Neuronal stem cell (in vitro differentiated cells): ENCODE results near the gene PHKG1.

Experiments
- DNase-seq: peaks from one replicate; pipeline ENCODE4 v3.0.0-alpha.2; 2013; ENCODE audit warnings: low spot score
- H2AFZ ChIP-seq: one replicate; pipeline ENCODE4 v1.6.1; 2013; ENCODE audit warnings: mild to moderate bottlenecking, low read length, inconsistent platforms
- H2AK5ac ChIP-seq: 2 replicates; pipeline ENCODE4 v1.6.1; 2013; ENCODE audit warnings: low read depth, mild to moderate bottlenecking, inconsistent platforms, low read length, moderate library complexity, mixed read lengths
- H2BK120ac ChIP-seq: 2 replicates; pipeline ENCODE4 v1.6.1; 2013; ENCODE audit warnings: low read depth, mild to moderate bottlenecking, inconsistent platforms, low read length, moderate library complexity, mixed read lengths
- H2BK12ac ChIP-seq: one replicate; pipeline ENCODE4 v1.6.1; 2013; ENCODE audit warnings: low read length, inconsistent platforms
- H2BK15ac ChIP-seq: 2 replicates; pipeline ENCODE4 v1.6.1; 2013; ENCODE audit warnings: mild to moderate bottlenecking, low read length, inconsistent platforms, mixed read lengths
- H2BK5ac ChIP-seq: one replicate; pipeline ENCODE4 v1.6.1; 2013; ENCODE audit warnings: inconsistent platforms, mild to moderate bottlenecking, low read length, moderate library complexity
- H3K14ac ChIP-seq: one replicate; pipeline ENCODE4 v1.6.1; 2013; ENCODE audit warnings: low read length, inconsistent platforms
- H3K18ac ChIP-seq: 2 replicates; pipeline ENCODE4 v1.6.1; 2013; ENCODE audit warnings: low read length, inconsistent platforms
- H3K23ac ChIP-seq: 2 replicates; pipeline ENCODE4 v1.6.1; 2013; ENCODE audit warnings: low read depth, mild to moderate bottlenecking, mixed read lengths, low read length, inconsistent platforms; ENCODE audit not compliant: poor library complexity
- H3K27ac ChIP-seq: replicated peaks from 3 replicates; pipeline ENCODE4 v1.5.1; 2013; ENCODE audit warnings: low read length, inconsistent platforms
- H3K27me3 ChIP-seq, 3 experiments: 2 replicates each; pipeline ENCODE4 v1.6.1; 2013; ENCODE audit warnings: low read length in 3 of 3, mild to moderate bottlenecking in 2 of 3, inconsistent platforms in 1 of 3, low read depth in 1 of 3, mixed read lengths in 1 of 3, moderate library complexity in 1 of 3; ENCODE audit not compliant: control insufficient read depth in 3 of 3, insufficient read depth in 3 of 3
- H3K36me3 ChIP-seq, 2 donors: replicated peaks in 1 of 2; 2 replicates each; pipeline ENCODE4 v1.6.1; 2013; ENCODE audit warnings: low read length in 2 of 2; ENCODE audit not compliant: control insufficient read depth in 2 of 2, insufficient read depth in 2 of 2
- H3K4ac ChIP-seq: 2 replicates; pipeline ENCODE4 v1.6.1; 2013; ENCODE audit warnings: inconsistent platforms, mild to moderate bottlenecking, low read length, moderate library complexity
- H3K4me1 ChIP-seq, 2 donors: 1 replicate in 1 of 2; 2 replicates in 1 of 2; pipeline ENCODE4 v1.6.1; 2013; ENCODE audit warnings: low read length in 2 of 2, low read depth in 1 of 2; ENCODE audit not compliant: control insufficient read depth in 2 of 2, insufficient read depth in 1 of 2
- H3K4me2 ChIP-seq: one replicate; pipeline ENCODE4 v1.6.1; 2013; ENCODE audit warnings: mild to moderate bottlenecking, low read length, inconsistent platforms; ENCODE audit not compliant: insufficient read depth, poor library complexity, severe bottlenecking
- H3K4me3 ChIP-seq, 2 donors: 2 replicates each; pipeline ENCODE4 v1.5.1; 2013; ENCODE audit warnings: low read length in 2 of 2, mild to moderate bottlenecking in 2 of 2, inconsistent platforms in 1 of 2, moderate library complexity in 1 of 2
- H3K79me1 ChIP-seq: one replicate; pipeline ENCODE4 v1.6.1; 2013; ENCODE audit warnings: low read depth, mild to moderate bottlenecking, inconsistent platforms, low read length, moderate library complexity
- H3K9ac ChIP-seq: one replicate; pipeline ENCODE4 v1.6.1; 2013; ENCODE audit warnings: mild to moderate bottlenecking, low read depth, low read length, inconsistent platforms; ENCODE audit not compliant: poor library complexity
- H3K9me3 ChIP-seq, 2 donors: replicated peaks in 1 of 2; 2 replicates each; pipeline versions ENCODE3 to v1.6.1; 2013; ENCODE audit warnings: low read length in 2 of 2, mild to moderate bottlenecking in 2 of 2, inconsistent platforms in 1 of 2, low read depth in 1 of 2, mixed read lengths in 1 of 2, moderate library complexity in 1 of 2; ENCODE audit not compliant: control insufficient read depth in 2 of 2, insufficient read depth in 1 of 2
- H4K8ac ChIP-seq: one replicate; pipeline ENCODE4 v1.6.1; 2013; ENCODE audit warnings: low read depth, mild to moderate bottlenecking, inconsistent platforms, low read length, moderate library complexity
- H4K91ac ChIP-seq: one replicate; pipeline ENCODE4 v1.6.1; 2013; ENCODE audit warnings: low read length, low read depth, mild to moderate bottlenecking, inconsistent platforms; ENCODE audit not compliant: poor library complexity
- WGBS, 2 donors: extraction: QIAGEN DNeasy Blood & Tissue Kit; methylation state at CpG; one replicate each; pipeline ENCODE4 v1.1.7; 2013; ENCODE audit warnings: missing lambda C conversion rate in 2 of 2, mixed read lengths in 1 of 2; ENCODE audit not compliant: insufficient read length in 2 of 2, insufficient replicate concordance in 1 of 2; ENCODE audit errors: extremely low coverage in 2 of 2; 5-methylcytosine and 5-hydroxymethylcytosine counted together

The PHKG1 gene

DNA sequence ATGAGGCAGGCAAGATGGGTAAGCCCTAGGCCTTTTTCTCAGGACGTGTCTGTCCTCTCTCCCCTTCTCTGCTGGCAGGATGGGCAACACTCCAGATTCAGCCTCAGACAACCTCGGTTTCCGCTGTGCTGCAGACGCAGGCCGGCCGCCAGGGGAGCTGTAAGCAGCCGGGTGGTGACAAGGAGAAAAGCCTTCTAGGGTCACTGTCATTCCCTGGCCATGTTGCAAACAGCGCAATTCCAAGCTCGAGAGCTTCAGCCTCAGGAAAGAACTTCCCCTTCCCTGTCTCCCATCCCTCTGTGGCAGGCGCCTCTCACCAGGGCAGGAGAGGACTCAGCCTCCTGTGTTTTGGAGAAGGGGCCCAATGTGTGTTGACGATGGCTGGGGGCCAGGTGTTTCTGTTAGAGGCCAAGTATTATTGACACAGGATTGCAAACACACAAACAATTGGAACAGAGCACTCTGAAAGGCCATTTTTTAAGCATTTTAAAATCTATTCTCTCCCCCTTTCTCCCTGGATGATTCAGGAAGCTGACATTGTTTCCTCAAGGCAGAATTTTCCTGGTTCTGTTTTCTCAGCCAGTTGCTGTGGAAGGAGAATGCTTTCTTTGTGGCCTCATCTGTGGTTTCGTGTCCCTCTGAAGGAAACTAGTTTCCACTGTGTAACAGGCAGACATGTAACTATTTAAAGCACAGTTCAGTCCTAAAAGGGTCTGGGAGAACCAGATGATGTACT is 13.1 kb downstream of the PHKG1 start:
- peaks cover 2% of the 10 kb centered on the region for H3K79me1 ChIP-seq
- no peaks in the 10 kb centered on the region for H3K27me3 ChIP-seq
- H3K18ac ChIP-seq = no peak overlapping the region
- no peak overlapping the region for H4K91ac ChIP-seq
- H2BK5ac ChIP-seq = no peak overlapping the region
- H2BK12ac ChIP-seq = no peak overlapping the region
- no peak overlapping the region for H3K4me2 ChIP-seq
- H3K4me3 ChIP-seq = no peak overlapping the region
- no peak overlapping the region for H2BK120ac ChIP-seq
- H3K4ac ChIP-seq = no peak overlapping the region
- no peak overlapping the region for H3K23ac ChIP-seq
- H4K8ac ChIP-seq = no peak overlapping the region
- no peak overlapping the region for H3K9ac ChIP-seq
- peaks cover 24 to 36% of the 10 kb centered on the region in 2 donors for H3K36me3 ChIP-seq
- no CpG with 5 or more reads among the region's 12 CpGs for WGBS, 2 donors
- no peak overlapping the region for H2AFZ ChIP-seq
- H2BK15ac ChIP-seq = no peak overlapping the region
- DNase-seq = no peak
- no peaks in the 10 kb centered on the region for H3K9me3 ChIP-seq
- H3K4me1 ChIP-seq = no peaks in the 10 kb centered on the region
- no peak overlapping the region for H3K14ac ChIP-seq
- H2AK5ac ChIP-seq = no peak overlapping the region
- no peak overlapping the region for H3K27ac ChIP-seq

DNA sequence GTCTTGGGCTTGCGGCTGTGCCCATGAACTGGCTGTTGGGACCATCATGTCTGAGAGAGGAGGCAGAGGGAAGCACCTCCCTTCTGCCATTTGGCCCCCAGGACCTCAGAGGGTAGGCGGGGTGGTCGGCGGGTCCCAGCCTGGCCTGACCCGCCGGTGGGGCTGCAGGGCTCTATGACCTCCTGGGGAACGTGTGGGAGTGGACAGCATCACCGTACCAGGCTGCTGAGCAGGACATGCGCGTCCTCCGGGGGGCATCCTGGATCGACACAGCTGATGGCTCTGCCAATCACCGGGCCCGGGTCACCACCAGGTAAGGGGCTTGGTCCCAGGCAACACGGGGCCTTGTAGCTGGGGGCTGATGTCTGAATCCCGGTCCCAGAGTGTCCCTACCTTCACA is 14.6 kb downstream of the PHKG1 start:
- Histone ChIP-seq H3K14ac (no peak overlapping the region), H4K8ac (no peak overlapping the region), H3K4me2 (no peak overlapping the region), H3K4ac (no peak overlapping the region), H3K27me3 (no peaks in the 10 kb centered on the region), H3K23ac (no peak overlapping the region), H2AK5ac (no peak overlapping the region), H3K4me1 (no peaks in the 10 kb centered on the region), H3K36me3 (peaks cover 21 to 39% of the 10 kb centered on the region in 2 donors), H4K91ac (no peak overlapping the region), H3K9ac (no peak overlapping the region), H3K4me3 (no peak overlapping the region), H3K9me3 (no peaks in the 10 kb centered on the region), H2BK120ac (no peak overlapping the region), H2BK5ac (no peak overlapping the region), H3K27ac (no peak overlapping the region), H2BK12ac (no peak overlapping the region), H2BK15ac (no peak overlapping the region), H2AFZ (no peak overlapping the region), H3K18ac (no peak overlapping the region), H3K79me1 (peaks cover 2% of the 10 kb centered on the region)
- no peak for DNase-seq
- WGBS, 2 donors = no CpG with 5 or more reads among the region's 16 CpGs

DNA sequence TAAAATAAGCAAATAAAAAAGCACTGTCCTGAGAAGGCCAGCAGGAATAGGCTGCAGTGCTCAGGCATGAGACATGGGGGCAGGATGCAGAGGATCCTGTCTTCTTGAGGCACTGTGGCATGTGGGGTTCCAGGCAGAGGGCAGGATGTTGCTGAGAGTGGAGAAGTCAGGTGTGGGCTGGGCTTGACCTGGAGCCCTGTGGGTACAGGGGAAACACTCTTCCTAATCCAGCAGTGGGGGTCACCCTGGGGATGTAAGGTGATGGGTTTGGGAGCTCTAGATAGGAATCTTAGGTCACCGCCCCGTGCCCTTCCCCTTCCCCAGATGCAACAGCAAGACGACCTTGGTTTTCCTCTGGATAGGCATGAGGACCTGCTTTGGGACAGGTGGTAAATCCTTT is 15.1 kb downstream of the PHKG1 start:
- no peak overlapping the region for H2AFZ ChIP-seq
- no peak overlapping the region for H4K8ac ChIP-seq
- peaks cover 24 to 44% of the 10 kb centered on the region in 2 donors for H3K36me3 ChIP-seq
- no peak overlapping the region for H3K18ac ChIP-seq
- peaks cover 2% of the 10 kb centered on the region for H3K79me1 ChIP-seq
- H3K4me1 ChIP-seq = no peaks in the 10 kb centered on the region
- no peak overlapping the region for H3K4me2 ChIP-seq
- no peaks in the 10 kb centered on the region for H3K9me3 ChIP-seq
- H2BK120ac ChIP-seq = no peak overlapping the region
- no peak overlapping the region for H2BK15ac ChIP-seq
- no peaks in the 10 kb centered on the region for H3K27me3 ChIP-seq
- WGBS, 2 donors = no CpG with 5 or more reads among the region's 3 CpGs
- H2AK5ac ChIP-seq = no peak overlapping the region
- H3K14ac ChIP-seq = peak overlapping the region; percentile 21
- no peak overlapping the region for H3K4ac ChIP-seq
- no peak overlapping the region for H3K4me3 ChIP-seq
- DNase-seq = no peak
- H3K27ac ChIP-seq = no peak overlapping the region
- H2BK5ac ChIP-seq = no peak overlapping the region
- no peak overlapping the region for H4K91ac ChIP-seq
- no peak overlapping the region for H3K23ac ChIP-seq
- H3K9ac ChIP-seq = no peak overlapping the region
- no peak overlapping the region for H2BK12ac ChIP-seq

DNA sequence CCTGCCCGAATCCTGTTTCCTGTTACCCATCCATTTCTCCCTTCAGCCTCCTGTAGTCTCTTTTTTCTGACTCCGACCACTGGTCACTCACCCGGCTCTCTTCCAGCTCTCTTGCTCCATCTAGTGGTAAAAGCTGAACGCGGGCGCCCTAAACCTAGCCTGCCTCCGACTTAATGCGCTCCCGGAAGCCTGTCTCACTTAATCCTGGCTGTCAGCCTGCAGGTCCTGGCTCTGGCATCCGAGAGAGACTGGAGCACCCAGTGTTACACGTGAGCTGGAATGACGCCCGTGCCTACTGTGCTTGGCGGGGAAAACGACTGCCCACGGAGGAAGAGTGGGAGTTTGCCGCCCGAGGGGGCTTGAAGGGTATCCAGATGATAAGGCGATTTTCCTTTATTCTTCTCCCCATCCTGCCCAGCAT is 18.4 kb downstream of the PHKG1 start:
- no peaks in the 10 kb centered on the region for H3K4me1 ChIP-seq
- H3K4me3 ChIP-seq = no peak overlapping the region
- H2AK5ac ChIP-seq = no peak overlapping the region
- peaks cover 23 to 51% of the 10 kb centered on the region in 2 donors for H3K36me3 ChIP-seq
- H3K18ac ChIP-seq = peak overlapping the region; percentile 55
- no peak overlapping the region for H3K14ac ChIP-seq
- H2AFZ ChIP-seq = peak overlapping the region; percentile 75
- H3K9me3 ChIP-seq = no peaks in the 10 kb centered on the region
- H2BK15ac ChIP-seq = no peak overlapping the region
- H3K23ac ChIP-seq = no peak overlapping the region
- no peak overlapping the region for H3K9ac ChIP-seq
- H3K79me1 ChIP-seq = peaks cover 2% of the 10 kb centered on the region
- no peak overlapping the region for H3K4ac ChIP-seq
- H3K27ac ChIP-seq = no peak overlapping the region
- H2BK5ac ChIP-seq = no peak overlapping the region
- H2BK120ac ChIP-seq = no peak overlapping the region
- no peak overlapping the region for H3K4me2 ChIP-seq
- WGBS, 2 donors = no CpG with 5 or more reads among the region's 19 CpGs
- H3K27me3 ChIP-seq = no peaks in the 10 kb centered on the region
- DNase-seq = peak; percentile 82
- no peak overlapping the region for H2BK12ac ChIP-seq
- H4K91ac ChIP-seq = no peak overlapping the region
- H4K8ac ChIP-seq = no peak overlapping the region
